SK-N-SH (cell line): ENCODE data around the gene RNF40.

Source experiments
- CTCF ChIP-seq: fragments of 200-600 bp; sonication (generic); IDR thresholded peaks from 2 replicates; pipeline ENCODE4 v1.6.1; 2017; ENCODE audit warnings: antibody characterized with exemption, mild to moderate bottlenecking, moderate library complexity
- EP300 ChIP-seq, 2 experiments: IDR thresholded peaks; 2 replicates each; pipeline versions ENCODE4 v1.4.0 to v1.6.1; 2012; ENCODE audit warnings: borderline replicate concordance in 1 of 2, low read depth in 1 of 2, low read length in 1 of 2
- JUND ChIP-seq: IDR thresholded peaks from 2 replicates; pipeline ENCODE4 v1.4.0; 2012
- NFIC ChIP-seq: IDR thresholded peaks from 2 replicates; pipeline ENCODE4 v1.4.0; 2012; ENCODE audit warnings: borderline replicate concordance
- RAD21 ChIP-seq: IDR thresholded peaks from 2 replicates; pipeline ENCODE4 v1.6.1; 2012; ENCODE audit warnings: mild to moderate bottlenecking, low read length
- REST ChIP-seq: IDR thresholded peaks from 2 replicates; pipeline ENCODE4 v1.6.1; 2012; ENCODE audit warnings: mild to moderate bottlenecking, low read depth, low read length, moderate library complexity
- USF1 ChIP-seq: IDR thresholded peaks from 2 replicates; pipeline ENCODE4 v1.4.0; 2012; ENCODE audit warnings: low read depth, borderline replicate concordance

- no peak for TF ChIP-seq EP300 (IDR thresholded peaks at IDR 0.05; ENCODE audit: borderline replicate concordance in 1 of 2, low read depth in 1 of 2, low read length in 1 of 2)
- TF ChIP-seq CTCF, result no peak
- no peak for TF ChIP-seq REST
- no peak for TF ChIP-seq USF1
- TF ChIP-seq NFIC, result no peak
- no peak for TF ChIP-seq RAD21
- no peak for TF ChIP-seq JUND
Measured at GRCh38 chr16:30720694-30721093, 41.4 kb upstream of the RNF40 start.
